Keratinocyte (primary cell): ENCODE results near the gene TEX44. TPM values are rescaled to one million over a fixed set of nuclear protein-coding genes. Genes with fewer than 3 reads are reported as not detected.

Experiments used
- DNase-seq: peaks from one replicate; pipeline ENCODE4 v3.0.0-alpha.2; 2011; ENCODE audit warnings: low read depth, missing footprints, low spot score
- FAIRE-seq: peaks from 2 replicates; lab custom pipeline; 2011; peaks lifted over from hg19 to GRCh38; lab: Jason Lieb, UNC
- H2AFZ ChIP-seq: 2 replicates; pipeline ENCODE4 v1.6.0; 2012; ENCODE audit warnings: low read length, control low read depth, inconsistent platforms; ENCODE audit not compliant: control insufficient read depth
- H3K27ac ChIP-seq: 2 replicates; pipeline ENCODE4 v1.5.1; 2011; ENCODE audit warnings: low read length; ENCODE audit not compliant: control insufficient read depth, insufficient read depth
- H3K27me3 ChIP-seq: 3 replicates; pipeline ENCODE4 v1.6.0; 2011; ENCODE audit warnings: low read length; ENCODE audit not compliant: control insufficient read depth, insufficient read depth; ENCODE audit errors: extremely low read depth
- H3K36me3 ChIP-seq, 2 experiments: 2 replicates in 1 of 2; 3 replicates in 1 of 2; pipeline ENCODE4 v1.5.1; 2011; ENCODE audit warnings: low read length in 2 of 2, mild to moderate bottlenecking in 1 of 2; ENCODE audit not compliant: control insufficient read depth in 2 of 2, insufficient read depth in 2 of 2; ENCODE audit errors: extremely low read depth in 1 of 2
- H3K4me1 ChIP-seq: 3 replicates; pipeline ENCODE4 v1.5.1; 2011; ENCODE audit warnings: low read length; ENCODE audit not compliant: control insufficient read depth, insufficient read depth; ENCODE audit errors: extremely low read depth
- H3K4me2 ChIP-seq: 3 replicates; pipeline ENCODE4 v1.6.0; 2011; ENCODE audit warnings: low read depth, low read length; ENCODE audit not compliant: control insufficient read depth, insufficient read depth; ENCODE audit errors: extremely low read depth
- H3K4me3 ChIP-seq, 3 experiments: fragments of 200-600 bp in 1 of 3; sonication (generic) in 1 of 3; 2 replicates in 2 of 3; 3 replicates in 1 of 3; pipeline ENCODE4 v1.5.1; 2011 to 2016; ENCODE audit warnings: low read length in 3 of 3, mild to moderate bottlenecking in 3 of 3, control low read depth in 2 of 3, inconsistent platforms in 1 of 3, low read depth in 1 of 3, mixed read lengths in 1 of 3, mixed run types in 1 of 3, moderate library complexity in 1 of 3; ENCODE audit not compliant: control insufficient read depth in 2 of 3, insufficient read depth in 2 of 3; ENCODE audit errors: extremely low read depth in 1 of 3
- H3K79me2 ChIP-seq: 2 replicates; pipeline ENCODE4 v1.6.0; 2012; ENCODE audit warnings: low read length; ENCODE audit not compliant: control insufficient read depth, insufficient read depth
- H3K9ac ChIP-seq: 3 replicates; pipeline ENCODE4 v1.6.0; 2011; ENCODE audit warnings: low read length; ENCODE audit not compliant: control insufficient read depth, insufficient read depth; ENCODE audit errors: extremely low read depth
- H3K9me1 ChIP-seq: 3 replicates; pipeline ENCODE4 v1.6.0; 2011; ENCODE audit warnings: low read length; ENCODE audit not compliant: control insufficient read depth, insufficient read depth; ENCODE audit errors: extremely low read depth
- H3K9me3 ChIP-seq: 2 replicates; pipeline ENCODE4 v1.5.1; 2012; ENCODE audit warnings: low read depth, low read length; ENCODE audit not compliant: control insufficient read depth
- H4K20me1 ChIP-seq: 3 replicates; pipeline ENCODE4 v1.6.0; 2011; ENCODE audit warnings: low read length; ENCODE audit not compliant: control insufficient read depth, insufficient read depth; ENCODE audit errors: extremely low read depth
- CTCF ChIP-seq, 3 experiments: IDR thresholded peaks in 1 of 3; conservative IDR thresholded peaks in 1 of 3; optimal IDR thresholded peaks in 1 of 3; 2 replicates in 2 of 3; 3 replicates in 1 of 3; pipeline versions ENCODE3 to v1.5.1; 2011; ENCODE audit warnings: low read length in 3 of 3, mild to moderate bottlenecking in 3 of 3, moderate library complexity in 2 of 3, control low read depth in 1 of 3, inconsistent platforms in 1 of 3; ENCODE audit not compliant: insufficient read depth in 2 of 3; ENCODE audit errors: extremely low read depth in 1 of 3
- EZH2 ChIP-seq: IDR thresholded peaks from one replicate; pipeline ENCODE4 v1.6.1; 2012; ENCODE audit warnings: inconsistent platforms, mild to moderate bottlenecking, low read length, moderate library complexity
- dilution Hi-C: fragments of 300-500 bp; cut with MboI; formaldehyde crosslinking; loops from one replicate; pipeline ENCODE4 v1.7.0; 2020; ENCODE audit warnings: low sequenced_read_pairs; ENCODE audit not compliant: extremely low pct_ligation_motif_present
- polyA plus RNA-seq, 5 experiments: library from polyadenylated mRNA; depleted of rRNA in 3 of 5; stranded (reverse) in 3 of 5; stranded (forward) in 1 of 5; unstranded in 1 of 5; fragments of >200 nt; gene quantifications; 1 replicate in 1 of 5; 2 replicates in 3 of 5; 3 replicates in 1 of 5; pipeline versions ENCODE4 v1.2.1 to v1.2.3, GENCODE V29; 2011 to 2012; ENCODE audit warnings: missing spikeins in 2 of 5, low read depth in 1 of 5, low replicate concordance in 1 of 5

TEX44 gene
- polyA plus RNA-seq, 1 donor (not counting 4 experiments of a cell fraction or from before 2014, with no cell fraction given) = not detected

- dilution Hi-C loops = no loop called here
- no peaks in the 10 kb centered on the region for H3K79me2 ChIP-seq
- FAIRE-seq = no peak
These were observed 3.0 kb upstream of the TEX44 start for GRCh38 chr2:231589656-231590055.

GRCh38 chr2:231590614-231591013 lies 2.0 kb upstream of the TEX44 start:
- FAIRE-seq (no peak), DNase-seq (no peak)
- H4K20me1 ChIP-seq = no peaks in the 10 kb centered on the region
- H3K27ac ChIP-seq = no peak overlapping the region
- H3K9me3 ChIP-seq = no peaks in the 10 kb centered on the region
- TF ChIP-seq EZH2 (no peak), CTCF (optimal IDR thresholded peaks at IDR 0.05 in 1 of 3, IDR thresholded peaks at IDR 0.05 in 1 of 3, conservative IDR thresholded peaks at IDR 0.05 in 1 of 3; ENCODE audit: extremely low read depth in 1 of 3, insufficient read depth in 2 of 3, low read length in 3 of 3) (no peak)
- H2AFZ ChIP-seq = no peak overlapping the region
- H3K4me2 ChIP-seq = no peak overlapping the region
- H3K27me3 ChIP-seq = peaks cover 7% of the 10 kb centered on the region
- H3K79me2 ChIP-seq = no peaks in the 10 kb centered on the region
- peaks cover 5% of the 10 kb centered on the region for H3K4me1 ChIP-seq
- no peak overlapping the region for H3K4me3 ChIP-seq
- H3K9me1 ChIP-seq = no peaks in the 10 kb centered on the region
- H3K9ac ChIP-seq = no peak overlapping the region
- dilution Hi-C loops = no loop called here
- H3K36me3 ChIP-seq = no peaks in the 10 kb centered on the region

More at GRCh38 chr2:231589656-231590055, 3.0 kb upstream of the TEX44 start:
- TF ChIP-seq EZH2 (no peak), CTCF (optimal IDR thresholded peaks at IDR 0.05 in 1 of 3, IDR thresholded peaks at IDR 0.05 in 1 of 3, conservative IDR thresholded peaks at IDR 0.05 in 1 of 3; ENCODE audit: extremely low read depth in 1 of 3, insufficient read depth in 2 of 3, low read length in 3 of 3) (no peak)
- H3K4me2 ChIP-seq = no peak overlapping the region
- no peak for DNase-seq
- no peak overlapping the region for H2AFZ ChIP-seq
- H3K9me1 ChIP-seq = no peaks in the 10 kb centered on the region
- no peaks in the 10 kb centered on the region for H4K20me1 ChIP-seq
- H3K27me3 ChIP-seq = peaks cover 7% of the 10 kb centered on the region
- no peaks in the 10 kb centered on the region for H3K9me3 ChIP-seq
- H3K4me1 ChIP-seq = peaks cover 3% of the 10 kb centered on the region
- no peak overlapping the region for H3K9ac ChIP-seq
- no peak overlapping the region for H3K4me3 ChIP-seq
- H3K27ac ChIP-seq = no peak overlapping the region
- no peaks in the 10 kb centered on the region for H3K36me3 ChIP-seq
